Erythroblast (primary cell): ENCODE data around the gene MCM3AP.
"Not testable (repeated sequence)": the region's sequence is repeated elsewhere in the genome, so short reads cannot be mapped to it uniquely, and the experiment has no call there.

Experiments used
- DNase-seq, 2 experiments: peaks; one replicate each; lab custom pipeline; 2025; lab: John Stamatoyannopoulos, UW
- GATA1 ChIP-seq: IDR thresholded peaks from 2 replicates; pipeline ENCODE4 v1.6.1; 2011; ENCODE audit warnings: low read depth, mild to moderate bottlenecking, control low read depth, low read length, moderate library complexity
- POLR2A ChIP-seq: IDR thresholded peaks from 2 replicates; pipeline ENCODE4 v1.6.1; 2011; ENCODE audit warnings: mild to moderate bottlenecking, low read length

MCM3AP gene

GRCh38 chr21:46320331-46320801, 35.0 kb upstream of the MCM3AP start:
- DNase-seq: peak; percentile 95 to 99
- TF ChIP-seq POLR2A: peak; percentile 99
- peak; percentile 95 for TF ChIP-seq GATA1

- DNase-seq: peak; percentile 68 to 75
- TF ChIP-seq GATA1: no peak
- TF ChIP-seq POLR2A: peak; percentile 43
These were observed 33.8 kb upstream of the MCM3AP start for GRCh38 chr21:46319186-46319585.

- TF ChIP-seq POLR2A (no peak), GATA1 (no peak)
- no peak for DNase-seq
These were observed 33.0 kb upstream of the MCM3AP start for GRCh38 chr21:46318464-46318845.

- no peak for TF ChIP-seq GATA1
- TF ChIP-seq POLR2A: peak; percentile 10
- DNase-seq: no peak
These were observed 32.5 kb upstream of the MCM3AP start for GRCh38 chr21:46317710-46318463.

GRCh38 chr21:46316708-46317324, 31.4 kb upstream of the MCM3AP start:
- no peak for DNase-seq
- TF ChIP-seq GATA1 (no peak), POLR2A (no peak)

- no peak for TF ChIP-seq GATA1
- TF ChIP-seq POLR2A: no peak
- DNase-seq: no peak
These were observed 29.1 kb upstream of the MCM3AP start for GRCh38 chr21:46314441-46315020.

- TF ChIP-seq GATA1: no peak
- DNase-seq: no peak
These were observed 27.5 kb upstream of the MCM3AP start for GRCh38 chr21:46312949-46313348.

- DNase-seq: no peak
- TF ChIP-seq GATA1 (no peak), POLR2A (no peak)
These were observed 26.2 kb upstream of the MCM3AP start for GRCh38 chr21:46311568-46311967.

- DNase-seq: not testable (repeated sequence)
These were observed 24.8 kb upstream of the MCM3AP start for GRCh38 chr21:46310260-46310659.

- TF ChIP-seq GATA1: no peak
- no peak for TF ChIP-seq POLR2A
- DNase-seq: no peak
These were observed 23.0 kb upstream of the MCM3AP start for GRCh38 chr21:46308431-46308830.

GRCh38 chr21:46307625-46308024, 22.2 kb upstream of the MCM3AP start:
- TF ChIP-seq POLR2A (no peak), GATA1 (no peak)
- peak; percentile 39 to 66 for DNase-seq

GRCh38 chr21:46304955-46305354, 19.5 kb upstream of the MCM3AP start:
- DNase-seq: peak; percentile 86 to 91
- TF ChIP-seq POLR2A (no peak), GATA1 (no peak)

GRCh38 chr21:46304437-46304836, 19.0 kb upstream of the MCM3AP start:
- no peak for DNase-seq
- TF ChIP-seq GATA1: no peak
- no peak for TF ChIP-seq POLR2A

GRCh38 chr21:46301759-46302158, 16.3 kb upstream of the MCM3AP start:
- no peak for DNase-seq
- no peak for TF ChIP-seq GATA1
- TF ChIP-seq POLR2A: no peak

- TF ChIP-seq POLR2A (no peak), GATA1 (no peak)
These were observed 13.8 kb upstream of the MCM3AP start for GRCh38 chr21:46299167-46299566.

More at GRCh38 chr21:46299167-46299566, 13.8 kb upstream of the MCM3AP start:
- DNase-seq: no peak
